NK-92 treated with Interleukin-12 subunit alpha and Interleukin-12 subunit beta, amount 100 ng/mL, for 24 hours (cell line): Measurements from ENCODE around the gene ATP4B.

ENCODE experiments used
- DNase-seq: peaks from one replicate; lab custom pipeline; 2025; lab: John Stamatoyannopoulos, UW

Gene ATP4B

DNA sequence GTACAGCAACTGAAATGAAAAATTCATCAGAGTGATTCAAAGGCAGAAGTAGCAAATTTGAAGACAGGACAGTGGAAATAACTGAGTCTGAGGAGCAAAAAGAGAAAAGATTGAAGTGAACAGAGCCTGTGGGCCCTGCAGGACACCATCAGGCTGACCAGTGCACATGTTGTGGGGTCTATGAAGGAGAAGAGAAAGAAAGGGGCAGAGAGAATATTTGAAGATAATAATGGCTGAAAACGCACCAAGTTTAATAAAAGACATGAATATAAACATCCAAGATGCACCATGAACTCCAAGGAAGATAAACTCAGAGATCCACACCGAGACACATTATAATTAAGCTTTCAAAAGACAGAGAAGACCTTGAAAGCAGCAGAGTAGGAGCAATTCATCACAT lies 15.4 kb downstream of the ATP4B start:
- no peak for DNase-seq

DNA sequence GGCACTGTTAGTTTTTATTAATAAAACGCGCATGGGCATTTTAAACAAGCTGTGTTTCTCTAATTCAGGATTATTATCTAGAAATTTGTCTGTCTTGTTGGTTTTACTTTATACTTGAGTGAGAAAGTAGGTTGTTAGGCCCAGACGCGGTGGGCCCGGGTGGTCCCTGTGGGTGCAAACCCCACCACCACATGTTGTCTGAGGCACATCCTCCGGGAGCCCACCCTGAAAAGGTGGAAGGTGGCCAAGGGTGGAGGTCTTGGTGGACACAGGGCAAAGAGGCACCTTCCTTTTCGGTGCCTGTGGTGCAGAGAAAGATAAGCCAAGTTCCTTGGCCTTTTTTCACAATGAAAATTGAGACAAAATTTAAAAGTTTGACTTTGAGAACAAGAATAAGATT lies 16.6 kb downstream of the ATP4B start:
- no peak for DNase-seq

DNA sequence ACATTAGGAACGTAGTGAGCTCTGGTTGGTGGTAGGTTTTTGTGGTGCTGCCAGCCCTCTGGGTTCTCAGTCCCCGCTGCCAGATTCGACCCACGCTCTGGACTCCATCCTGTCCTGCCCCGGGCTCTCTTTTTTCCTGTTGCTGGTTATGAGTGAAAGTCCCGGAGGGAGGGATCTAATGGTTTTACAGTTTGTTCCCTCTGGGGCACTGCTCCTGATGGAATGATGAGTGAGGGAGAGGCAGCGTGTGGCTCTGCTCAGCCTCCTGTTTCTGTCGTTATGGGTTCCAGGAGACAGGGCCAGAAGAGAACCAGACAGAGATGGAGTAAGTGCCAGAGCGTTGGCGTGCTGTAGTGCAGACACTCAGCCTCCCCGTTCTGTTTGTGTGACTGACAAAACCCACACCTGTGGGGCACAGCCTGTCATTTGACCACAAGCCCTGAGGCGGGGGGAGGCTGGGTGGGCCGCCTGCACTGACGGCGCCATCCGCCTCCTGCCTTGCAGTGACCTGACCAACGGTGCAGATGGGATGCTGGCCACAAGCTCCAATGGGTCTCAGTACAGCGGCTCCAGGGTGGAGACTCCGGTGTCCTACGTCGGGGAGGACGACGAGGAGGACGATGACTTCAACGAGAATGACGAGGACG lies 18.3 kb downstream of the ATP4B start:
- no peak for DNase-seq

DNA sequence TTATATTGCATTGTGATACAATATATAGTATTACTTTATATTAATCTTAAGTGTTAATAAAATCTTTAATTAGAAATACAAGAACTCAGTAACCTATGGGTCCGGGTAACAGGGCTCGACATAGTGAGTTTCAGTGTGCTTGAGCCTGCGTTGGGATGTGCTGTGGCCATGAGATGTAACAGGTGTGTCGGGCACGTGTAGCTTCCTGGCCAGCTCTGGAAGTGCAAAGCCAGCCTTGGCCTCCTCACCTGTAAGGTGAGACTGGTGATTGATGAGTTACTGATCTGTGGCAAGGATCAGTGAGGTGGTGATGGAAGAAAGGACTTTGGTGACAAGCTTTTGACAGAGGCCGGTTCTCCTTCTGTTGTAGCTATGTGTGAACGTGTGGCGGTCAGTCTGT lies 19.2 kb downstream of the ATP4B start:
- DNase-seq: no peak

DNA sequence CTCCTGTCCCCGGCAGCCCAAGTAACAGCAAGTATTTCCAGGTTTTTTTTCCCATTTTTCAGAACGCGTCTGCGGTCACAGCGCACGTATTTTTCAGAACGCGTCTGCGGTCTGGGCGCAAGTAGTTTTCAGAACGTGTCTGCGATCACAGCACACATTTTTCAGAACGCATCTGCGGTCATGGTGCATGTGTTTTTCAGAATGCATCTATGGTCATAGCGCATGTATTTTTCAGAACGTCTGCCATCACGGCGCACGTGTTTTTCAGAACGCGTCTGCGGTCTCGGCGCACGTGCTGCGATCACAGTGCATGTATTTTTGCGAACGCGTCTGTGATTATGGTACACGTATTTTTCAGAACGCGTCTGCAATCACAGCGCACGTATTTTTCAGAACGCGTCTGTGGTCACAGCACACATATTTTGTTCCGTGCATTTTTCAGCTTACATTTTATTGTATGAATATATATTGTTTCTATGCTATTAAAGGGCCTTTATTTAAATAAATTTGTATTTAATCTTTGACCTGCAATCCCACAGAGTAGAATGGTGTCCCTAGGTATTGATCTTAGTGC lies 19.7 kb downstream of the ATP4B start:
- DNase-seq: no peak

DNA sequence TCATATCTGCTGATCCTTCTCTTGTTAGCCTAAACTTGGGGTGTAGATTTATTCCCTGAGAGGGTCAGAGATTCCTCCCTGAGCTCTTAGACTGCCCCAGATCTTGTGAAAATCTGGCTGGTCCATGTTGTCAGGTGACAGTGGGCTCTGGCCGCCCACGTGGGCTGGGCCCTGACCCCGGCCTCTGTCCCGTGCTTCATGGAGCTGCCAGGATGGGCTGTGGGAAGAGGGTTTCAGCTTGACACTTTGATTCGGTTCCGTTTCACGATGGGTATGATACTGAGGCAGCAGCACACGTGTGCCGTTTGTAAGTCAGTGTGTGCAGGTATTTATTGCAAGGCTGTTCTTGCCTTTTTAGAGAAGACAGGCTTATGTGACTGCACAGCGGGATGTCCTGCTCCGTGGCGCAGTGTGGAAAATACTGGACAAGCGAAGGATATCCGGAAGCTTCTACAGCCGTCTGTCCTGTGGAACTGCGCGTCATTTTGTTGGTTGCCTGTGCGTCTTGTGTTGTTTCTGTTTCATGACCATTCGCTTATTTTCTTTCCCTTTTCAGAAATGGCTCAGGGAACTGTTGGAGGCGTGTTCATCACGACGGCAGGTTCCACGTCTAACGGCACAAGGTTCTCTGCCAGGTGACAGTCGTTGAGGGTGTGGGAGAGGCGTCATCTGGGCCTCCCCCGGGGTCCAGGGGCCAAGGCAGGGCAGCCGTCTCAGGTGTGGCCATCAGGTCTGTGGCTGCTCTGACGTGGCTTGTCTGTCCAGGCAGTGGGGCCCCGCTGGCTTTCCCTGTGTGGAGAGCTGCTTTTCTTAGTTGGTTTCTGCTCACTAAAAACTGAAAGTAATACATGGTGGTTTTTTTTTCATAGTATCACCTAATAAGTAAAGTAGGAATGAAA lies 20.5 kb downstream of the ATP4B start:
- no peak for DNase-seq

DNA sequence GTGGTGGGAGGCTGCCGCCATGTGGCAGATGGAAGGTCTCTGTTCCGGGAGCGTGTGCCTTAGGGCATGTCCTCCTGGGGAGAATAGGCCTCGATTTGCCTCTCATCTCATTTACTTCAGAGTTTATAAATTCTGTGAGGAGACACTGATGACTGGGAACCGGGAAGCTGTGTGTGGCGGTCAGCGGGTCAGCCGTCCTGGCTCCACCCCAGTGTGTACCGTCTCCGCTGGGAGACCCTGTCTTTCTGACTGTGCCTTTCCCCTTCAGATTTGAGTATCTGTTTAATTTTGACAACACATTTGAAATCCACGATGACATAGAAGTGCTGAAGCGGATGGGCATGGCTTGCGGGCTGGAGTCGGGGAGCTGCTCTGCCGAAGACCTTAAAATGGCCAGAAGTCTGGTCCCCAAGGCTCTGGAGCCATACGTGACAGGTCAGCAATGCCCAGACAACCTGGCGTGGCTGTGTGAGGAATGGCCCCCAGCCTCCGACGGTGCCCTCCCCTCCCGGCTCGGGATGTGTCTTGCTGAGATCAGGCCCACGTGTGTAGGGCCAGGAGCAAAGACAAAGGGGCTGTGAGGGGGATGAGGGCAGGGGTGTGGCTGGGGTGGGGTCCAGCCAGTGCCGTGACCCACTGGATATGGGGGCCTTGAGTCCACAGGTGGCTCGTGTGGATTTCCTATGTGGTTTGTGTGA lies 21.6 kb downstream of the ATP4B start:
- no peak for DNase-seq

DNA sequence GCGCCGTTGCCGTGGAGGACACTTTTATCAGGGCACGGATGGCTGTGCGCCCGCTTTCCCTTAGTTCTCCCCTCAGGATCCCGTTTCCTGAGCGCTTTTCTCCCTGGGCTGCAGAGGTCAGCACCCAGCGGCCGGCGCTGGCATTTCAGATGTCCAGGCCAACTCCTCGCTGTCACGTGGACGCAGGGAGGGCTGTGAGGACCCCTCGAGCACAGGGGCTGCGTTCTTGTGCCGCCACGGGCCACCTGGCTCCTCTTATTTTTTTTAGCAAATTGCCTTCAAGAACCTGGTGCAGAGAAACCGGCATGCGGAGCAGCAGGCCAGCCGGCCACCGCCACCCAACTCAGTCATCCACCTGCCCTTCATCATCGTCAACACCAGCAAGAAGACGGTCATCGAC lies 22.3 kb downstream of the ATP4B start:
- DNase-seq: no peak

DNA sequence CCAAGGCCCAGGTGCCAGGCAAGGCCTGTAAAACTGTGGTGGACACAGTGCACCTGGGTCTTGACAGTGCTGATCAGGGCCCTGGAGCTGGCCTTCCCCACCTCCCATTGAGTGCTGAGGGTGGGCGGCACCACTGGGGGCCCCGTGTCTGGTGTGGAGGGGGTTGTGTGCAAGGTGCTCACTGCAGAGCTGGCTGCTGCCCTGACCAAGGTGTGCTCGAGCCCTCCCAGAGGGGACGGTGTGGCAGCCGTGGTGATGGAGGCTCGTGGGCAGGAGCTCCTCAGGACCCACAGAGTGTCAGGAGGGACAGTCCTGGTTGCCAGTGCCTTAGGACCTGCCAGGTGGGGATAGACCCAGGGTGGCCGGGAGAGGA lies 23.0 kb downstream of the ATP4B start:
- no peak for DNase-seq

DNA sequence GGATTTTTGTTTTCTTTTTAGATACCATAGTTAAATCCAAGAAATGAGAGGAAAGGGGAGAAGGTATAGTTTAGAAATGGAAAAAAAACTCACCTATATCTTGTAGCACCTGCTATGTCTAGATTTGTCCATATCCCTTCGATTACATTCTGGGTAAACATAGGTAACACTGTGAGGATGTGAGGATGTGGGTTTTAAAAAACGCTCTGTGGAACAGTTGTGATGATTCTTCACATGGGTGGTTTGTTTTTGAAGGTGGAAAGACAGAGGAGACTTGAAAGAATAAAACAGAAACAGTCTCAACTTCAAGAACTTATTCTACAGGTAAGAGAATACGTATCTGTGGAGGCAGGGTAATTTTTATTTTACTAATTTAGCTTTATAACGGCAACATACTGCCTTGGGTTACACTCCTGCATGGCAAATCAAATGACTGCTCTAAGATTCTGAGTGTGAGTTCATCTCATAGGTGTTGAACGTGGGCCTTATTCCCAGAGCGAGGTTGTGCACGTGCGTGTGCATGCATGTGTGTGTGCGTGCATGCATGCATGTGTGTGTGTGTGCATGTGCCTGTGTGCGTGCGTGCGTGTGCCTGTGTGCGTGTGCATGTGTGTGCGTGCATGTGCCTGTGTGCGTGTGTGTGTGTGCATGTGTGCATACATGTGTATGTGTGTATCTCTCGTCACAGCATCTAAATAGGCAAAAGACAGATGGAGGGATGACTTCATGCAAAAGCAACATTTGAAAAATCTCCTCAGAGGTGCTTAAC lies 23.5 kb downstream of the ATP4B start:
- no peak for DNase-seq

DNA sequence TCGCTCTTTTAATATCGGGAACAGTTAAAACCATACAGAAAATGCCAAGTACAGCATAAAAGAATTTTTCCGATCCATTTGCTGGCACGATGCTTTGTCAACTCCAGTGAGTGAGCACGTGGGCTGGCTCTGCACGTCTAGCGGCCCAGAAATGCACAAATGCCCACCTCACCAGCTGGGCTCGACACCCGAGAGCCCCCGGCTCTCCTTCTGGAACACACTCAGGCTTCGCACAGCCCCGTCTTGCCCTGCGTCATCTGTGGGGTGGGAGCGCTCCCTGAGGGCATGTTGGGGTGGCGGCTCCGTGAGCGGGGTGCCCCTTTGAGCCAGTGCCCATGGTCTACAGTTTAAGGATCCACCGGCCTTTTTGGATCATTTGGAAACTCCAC lies 24.5 kb downstream of the ATP4B start:
- DNase-seq: no peak

DNA sequence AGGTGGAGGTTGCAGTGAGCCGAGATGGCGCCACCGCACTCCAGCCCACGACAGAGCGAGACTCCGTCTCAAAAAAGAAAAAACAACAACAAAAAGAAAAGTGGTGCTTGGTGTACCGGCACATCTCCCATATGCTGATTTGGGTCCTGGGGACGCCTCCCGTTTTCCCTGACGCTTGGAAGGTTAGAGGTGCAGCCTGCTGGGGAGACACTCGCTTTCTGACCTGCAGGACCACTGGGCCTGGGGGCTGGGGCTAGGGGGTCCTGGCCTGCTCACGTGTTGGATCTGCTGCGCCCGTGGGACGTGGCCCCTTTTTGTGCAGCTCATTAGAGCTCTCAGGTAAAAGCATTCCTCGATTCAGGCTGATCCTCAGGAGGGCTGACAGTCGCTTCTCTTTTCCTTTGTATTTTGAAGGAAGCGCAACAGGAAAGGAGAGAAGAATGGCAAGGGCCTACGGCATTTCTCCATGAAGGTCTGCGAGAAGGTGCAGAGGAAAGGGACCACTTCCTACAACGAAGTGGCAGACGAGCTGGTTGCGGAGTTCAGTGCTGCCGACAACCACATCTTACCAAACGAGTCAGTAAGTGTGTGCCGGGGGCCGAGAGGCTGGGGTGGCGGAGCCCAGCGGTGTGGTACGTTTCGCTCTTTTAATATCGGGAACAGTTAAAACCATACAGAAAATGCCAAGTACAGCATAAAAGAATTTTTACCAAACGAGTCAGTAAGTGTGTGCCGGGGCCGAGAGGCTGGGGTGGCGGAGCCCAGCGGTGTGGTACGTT lies 25.1 kb downstream of the ATP4B start:
- no peak for DNase-seq

DNA sequence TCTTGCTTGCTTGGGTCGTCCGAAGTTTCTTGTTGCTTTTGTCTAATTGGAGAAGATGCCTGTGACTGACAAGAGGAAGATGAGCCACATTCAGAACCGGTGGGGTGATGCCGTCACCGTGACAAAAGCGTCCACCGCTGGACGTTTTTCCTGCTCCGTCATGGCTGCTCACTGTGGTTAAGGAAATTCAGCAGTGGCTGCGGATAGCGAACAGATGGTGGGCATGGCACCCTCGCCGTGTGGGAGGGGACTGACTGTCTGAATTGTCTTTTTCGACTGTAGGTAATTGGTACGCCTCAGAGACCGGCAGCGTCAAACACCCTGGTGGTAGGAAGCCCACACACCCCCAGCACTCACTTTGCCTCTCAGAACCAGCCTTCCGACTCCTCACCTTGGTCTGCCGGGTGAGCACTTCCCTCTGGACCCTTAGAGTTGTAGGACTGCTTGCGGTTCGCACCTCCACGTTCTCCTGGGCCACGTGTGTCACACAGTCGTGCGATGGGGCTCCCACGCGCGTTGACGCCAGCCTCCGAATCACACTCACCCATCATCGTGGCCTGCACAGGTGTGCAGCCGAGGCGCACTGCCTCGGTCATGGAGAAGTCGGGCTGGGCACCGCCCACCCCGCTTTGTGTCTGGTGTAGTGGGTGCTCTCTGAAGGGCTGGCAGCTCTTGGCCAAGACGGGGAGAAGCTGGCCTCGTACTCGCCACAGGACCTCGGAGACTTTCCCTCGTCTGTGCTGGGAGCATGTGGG lies 26.5 kb downstream of the ATP4B start:
- no peak for DNase-seq

DNA sequence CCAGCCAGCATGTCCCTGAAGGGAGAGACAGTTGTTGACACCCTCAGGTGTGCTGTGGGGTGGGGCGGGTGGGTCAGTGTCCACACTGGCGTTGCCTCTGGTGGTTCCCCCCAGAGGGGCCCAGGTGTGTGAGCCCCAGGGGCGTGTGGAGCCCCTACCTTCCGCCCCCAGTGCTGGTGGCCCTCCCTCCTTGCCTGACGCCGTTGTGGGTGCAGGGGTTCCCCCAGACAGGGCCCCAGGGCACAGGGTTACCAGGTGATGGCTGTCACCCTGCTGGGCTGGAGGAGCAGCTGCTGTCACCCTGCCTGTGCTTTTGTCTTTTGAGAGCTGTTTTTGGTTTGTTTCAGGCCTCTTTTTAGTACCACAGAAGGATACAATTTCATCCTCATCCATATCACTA lies 27.2 kb downstream of the ATP4B start:
- no peak for DNase-seq

DNA sequence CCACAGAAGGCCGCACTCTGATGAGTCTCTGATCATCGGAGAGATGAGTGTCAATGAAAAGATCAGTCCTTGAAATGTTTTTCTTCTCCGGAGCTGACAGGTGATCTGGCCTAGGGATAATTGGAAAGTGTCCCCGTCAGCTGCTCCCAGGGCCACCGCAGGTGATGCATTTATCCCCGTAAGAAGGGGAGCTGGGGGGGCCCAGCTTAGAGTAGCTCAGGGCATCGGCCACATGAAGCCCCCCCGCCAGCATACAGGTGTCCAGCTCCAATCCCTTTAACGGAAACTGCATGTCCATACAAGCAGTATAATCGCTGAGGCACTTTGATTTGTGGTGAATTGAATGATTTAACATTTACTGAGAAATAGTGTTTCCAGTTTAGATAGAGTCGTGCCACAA lies 27.7 kb downstream of the ATP4B start:
- no peak for DNase-seq

DNA sequence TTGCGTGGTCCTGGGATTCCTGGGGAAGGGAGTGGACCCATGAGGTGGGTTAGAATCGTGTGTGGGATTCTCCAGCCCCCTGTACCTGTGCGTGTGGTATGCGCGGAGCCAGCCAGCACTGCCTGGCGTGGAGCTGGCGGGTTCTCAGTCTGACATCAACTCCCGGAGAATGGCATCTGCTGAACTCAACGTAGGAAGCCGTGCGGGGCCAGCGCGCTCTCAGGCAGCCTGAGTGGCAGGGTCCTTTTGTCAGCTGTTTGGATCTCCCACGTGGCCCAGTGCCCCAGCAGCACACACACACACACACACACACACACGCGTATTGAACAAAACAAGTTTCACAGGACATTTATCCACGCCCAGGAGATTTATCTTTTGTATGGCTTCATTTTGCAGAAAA lies 28.1 kb downstream of the ATP4B start:
- no peak for DNase-seq

DNA sequence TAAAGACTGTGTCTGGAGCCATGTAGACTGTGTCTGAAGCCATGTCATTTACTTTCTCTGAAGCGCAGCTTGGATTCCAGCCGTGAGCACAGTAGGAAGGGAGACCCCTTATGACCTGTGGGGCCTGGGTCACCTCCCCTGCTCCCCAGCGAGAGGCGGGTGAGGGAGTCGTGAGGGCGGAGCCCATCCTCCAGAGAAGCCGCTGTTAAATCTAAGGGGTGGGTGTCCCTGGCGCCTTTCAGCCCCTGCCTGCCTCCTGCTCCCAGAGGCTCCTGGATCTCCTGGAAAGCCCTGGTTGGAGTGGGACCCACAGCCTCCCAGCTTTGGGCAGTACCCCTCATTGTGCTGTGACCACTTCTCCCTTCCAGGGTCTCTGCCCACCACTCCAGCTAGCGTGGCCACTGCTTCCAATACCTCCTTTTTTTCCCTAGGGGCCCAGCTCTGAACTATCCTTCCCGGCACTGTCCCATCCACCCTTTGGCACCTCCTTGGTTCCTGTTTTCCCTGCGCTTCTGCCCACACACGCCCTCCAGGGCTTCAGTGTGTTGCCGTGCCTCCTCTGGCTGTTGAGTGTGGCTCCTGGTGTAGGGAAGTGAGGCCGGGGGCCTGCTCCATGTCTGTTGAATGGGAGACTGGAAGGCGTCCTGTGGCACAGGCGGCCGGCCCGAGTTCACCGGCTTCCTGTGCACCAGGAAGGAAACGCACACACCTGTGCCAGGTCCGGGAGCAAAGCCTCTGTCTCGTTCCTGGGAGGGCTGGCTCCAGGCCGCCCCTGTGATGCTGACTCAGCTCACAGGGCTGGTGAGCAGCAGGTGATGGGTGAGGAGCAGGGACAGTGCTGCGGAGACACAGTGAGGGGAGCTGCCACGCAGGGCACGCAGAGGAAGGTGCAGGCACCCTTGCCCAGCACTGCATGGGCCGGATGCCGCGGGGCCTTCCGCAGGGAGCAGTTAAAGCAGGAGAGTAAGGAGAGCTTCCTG lies 29.4 kb downstream of the ATP4B start:
- DNase-seq: no peak

DNA sequence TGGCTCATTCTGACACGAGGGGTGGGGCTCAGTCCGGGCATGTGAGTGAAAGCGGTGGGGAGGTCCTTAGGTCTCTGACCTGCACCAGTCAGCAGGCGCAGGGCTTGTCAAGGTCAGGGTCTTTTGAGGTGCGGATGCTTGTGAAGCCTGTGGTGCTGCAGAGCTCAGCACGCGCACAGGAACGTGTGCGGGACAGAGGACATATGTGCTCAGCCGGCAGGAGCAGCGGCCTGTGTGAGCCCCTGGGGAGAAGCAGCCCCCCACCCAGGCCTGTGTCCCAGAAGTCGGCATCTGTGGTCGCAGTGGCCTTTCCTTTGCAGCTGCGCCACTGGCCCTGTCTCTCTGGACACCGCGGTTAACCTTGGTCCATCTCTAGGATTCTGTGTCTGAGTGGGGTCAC lies 30.9 kb downstream of the ATP4B start:
- no peak for DNase-seq
